Peyer's patch (tissue), 4 donors: ENCODE measurements around the gene CLEC18B. TPM values are rescaled to one million over a fixed set of nuclear protein-coding genes. Genes with fewer than 3 reads are reported as not detected.

ENCODE experiments used
- DNase-seq, 3 donors: peaks; one replicate each; pipeline ENCODE4 v3.0.0-alpha.2; 2017 to 2019
- H3K27ac ChIP-seq, 4 donors: fragments of 200-600 bp; sonication (generic); one replicate each; pipeline ENCODE4 v1.5.1; 2016 to 2019
- H3K27me3 ChIP-seq, 2 donors: fragments of 200-600 bp; sonication (generic); one replicate each; pipeline ENCODE4 v1.5.1; 2019
- H3K36me3 ChIP-seq, 3 donors: fragments of 200-600 bp; sonication (generic); one replicate each; pipeline ENCODE4 v1.5.1; 2016 to 2019
- H3K4me1 ChIP-seq, 4 donors: fragments of 200-600 bp; sonication (generic); one replicate each; pipeline ENCODE4 v1.5.1; 2016 to 2019
- H3K4me3 ChIP-seq, 4 donors: fragments of 200-600 bp; sonication (generic); 1 replicate in 3 of 4; 2 replicates in 1 of 4; pipeline ENCODE4 v1.5.1; 2016 to 2019; ENCODE audit warnings: mild to moderate bottlenecking in 1 of 4
- H3K9me3 ChIP-seq, 4 donors: fragments of 200-600 bp; sonication (generic); one replicate each; pipeline ENCODE4 v1.5.1; 2016 to 2019; ENCODE audit warnings: mild to moderate bottlenecking in 1 of 4
- CTCF ChIP-seq, 6 experiments: fragments of 450-650 bp in 4 of 6; fragments of 200-600 bp in 2 of 6; sonication (generic) in 1 of 6; IDR thresholded peaks; one replicate each; pipeline ENCODE4 v1.5.1; 2017 to 2019; ENCODE audit warnings: antibody characterized with exemption in 6 of 6, mild to moderate bottlenecking in 3 of 6, moderate library complexity in 1 of 6
- POLR2A ChIP-seq, 2 donors: fragments of 450-650 bp; IDR thresholded peaks; one replicate each; pipeline ENCODE4 v1.5.1; 2017; ENCODE audit warnings: antibody characterized with exemption in 2 of 2, mild to moderate bottlenecking in 2 of 2, moderate library complexity in 2 of 2
- total RNA-seq, 4 donors: library from RNA; depleted of rRNA; stranded (reverse); fragments of >200 nt; gene quantifications; one replicate each; pipeline ENCODE4 v1.1.0, GENCODE V29; 2016

CLEC18B gene
- total RNA-seq, 4 donors from 2014 or later, result 0.57 to 1.8 (median 1.2) TPM; not detected in 1

- peaks cover 0 to 91% (median 0%) of the 10 kb centered on the region in 3 donors for H3K36me3 ChIP-seq
- DNase-seq, result peak in 1 of 3 donors; percentile 50
- H3K27ac ChIP-seq, result peak overlapping the region in 2 of 4 donors; percentile 34 to 81
These were observed 34.5 kb upstream of the CLEC18B start for GRCh38 chr16:74455619-74456289.

GRCh38 chr16:74455213-74455612, 33.9 kb upstream of the CLEC18B start:
- H3K27me3 ChIP-seq, result no peaks in the 10 kb centered on the region
- no peak for TF ChIP-seq CTCF (IDR thresholded peaks at IDR 0.05)
- no peak for TF ChIP-seq POLR2A (IDR thresholded peaks at IDR 0.05)
- H3K4me1 ChIP-seq, result peaks cover 0 to 5% (median 0%) of the 10 kb centered on the region in 4 donors
- H3K36me3 ChIP-seq, result peaks cover 0 to 85% (median 0%) of the 10 kb centered on the region in 3 donors
- H3K27ac ChIP-seq, result peak overlapping the region in 2 of 4 donors; percentile 34 to 81
- H3K9me3 ChIP-seq, result no peaks in the 10 kb centered on the region
- peak in 1 of 3 donors; percentile 48 for DNase-seq
- H3K4me3 ChIP-seq, result no peak overlapping the region

More at GRCh38 chr16:74455619-74456289, 34.5 kb upstream of the CLEC18B start:
- Histone ChIP-seq H3K4me1 (no peaks in the 10 kb centered on the region), H3K9me3 (no peaks in the 10 kb centered on the region), H3K27me3 (no peaks in the 10 kb centered on the region), H3K4me3 (no peak overlapping the region)
- no peak for TF ChIP-seq POLR2A (IDR thresholded peaks at IDR 0.05)

GRCh38 chr16:74451951-74452758, 30.9 kb upstream of the CLEC18B start:
- Histone ChIP-seq H3K27me3 (no peaks in the 10 kb centered on the region), H3K4me3 (no peak overlapping the region), H3K27ac (no peak overlapping the region), H3K36me3 (peaks cover 0 to 56% (median 0%) of the 10 kb centered on the region in 3 donors), H3K4me1 (peaks cover 0 to 28% (median 2%) of the 10 kb centered on the region in 4 donors), H3K9me3 (no peaks in the 10 kb centered on the region)
- DNase-seq, result peak in 1 of 3 donors; percentile 40
- TF ChIP-seq POLR2A (IDR thresholded peaks at IDR 0.05), result no peak
- no peak for TF ChIP-seq CTCF (IDR thresholded peaks at IDR 0.05)

GRCh38 chr16:74450967-74451760, 29.9 kb upstream of the CLEC18B start:
- Histone ChIP-seq H3K4me3 (no peak overlapping the region), H3K36me3 (peaks cover 0 to 46% (median 0%) of the 10 kb centered on the region in 3 donors), H3K4me1 (peaks cover 0 to 28% (median 2%) of the 10 kb centered on the region in 4 donors), H3K27me3 (no peaks in the 10 kb centered on the region), H3K27ac (peak overlapping the region in 1 of 4 donors; percentile 89), H3K9me3 (no peaks in the 10 kb centered on the region)
- TF ChIP-seq POLR2A (IDR thresholded peaks at IDR 0.05) (no peak), CTCF (IDR thresholded peaks at IDR 0.05) (no peak)
- DNase-seq, result no peak

- H3K36me3 ChIP-seq, result peaks cover 0 to 36% (median 0%) of the 10 kb centered on the region in 3 donors
These were observed 29.0 kb upstream of the CLEC18B start for GRCh38 chr16:74450236-74450635.

More at GRCh38 chr16:74450236-74450635, 29.0 kb upstream of the CLEC18B start:
- Histone ChIP-seq H3K27me3 (no peaks in the 10 kb centered on the region), H3K9me3 (no peaks in the 10 kb centered on the region), H3K4me1 (peaks cover 0 to 28% (median 2%) of the 10 kb centered on the region in 4 donors), H3K4me3 (no peak overlapping the region), H3K27ac (peak overlapping the region in 3 of 4 donors; percentile 66 to 94 (median 89))
- no peak for DNase-seq
- TF ChIP-seq POLR2A (IDR thresholded peaks at IDR 0.05) (no peak), CTCF (IDR thresholded peaks at IDR 0.05) (no peak)
